22Rv1 (cell line): Measurements from ENCODE around the gene TLCD2.

Experiments used
- ZFX ChIP-seq: fragments of 450-650 bp; IDR thresholded peaks from 2 replicates; pipeline ENCODE4 v1.6.1; 2017; ENCODE audit warnings: antibody characterized with exemption, borderline replicate concordance
- TF ChIP-seq, protein P1 (sequence below): fragments of 450-650 bp; IDR thresholded peaks from 2 replicates; pipeline ENCODE4 v1.5.1; 2017; ENCODE audit warnings: mild to moderate bottlenecking

DNA sequence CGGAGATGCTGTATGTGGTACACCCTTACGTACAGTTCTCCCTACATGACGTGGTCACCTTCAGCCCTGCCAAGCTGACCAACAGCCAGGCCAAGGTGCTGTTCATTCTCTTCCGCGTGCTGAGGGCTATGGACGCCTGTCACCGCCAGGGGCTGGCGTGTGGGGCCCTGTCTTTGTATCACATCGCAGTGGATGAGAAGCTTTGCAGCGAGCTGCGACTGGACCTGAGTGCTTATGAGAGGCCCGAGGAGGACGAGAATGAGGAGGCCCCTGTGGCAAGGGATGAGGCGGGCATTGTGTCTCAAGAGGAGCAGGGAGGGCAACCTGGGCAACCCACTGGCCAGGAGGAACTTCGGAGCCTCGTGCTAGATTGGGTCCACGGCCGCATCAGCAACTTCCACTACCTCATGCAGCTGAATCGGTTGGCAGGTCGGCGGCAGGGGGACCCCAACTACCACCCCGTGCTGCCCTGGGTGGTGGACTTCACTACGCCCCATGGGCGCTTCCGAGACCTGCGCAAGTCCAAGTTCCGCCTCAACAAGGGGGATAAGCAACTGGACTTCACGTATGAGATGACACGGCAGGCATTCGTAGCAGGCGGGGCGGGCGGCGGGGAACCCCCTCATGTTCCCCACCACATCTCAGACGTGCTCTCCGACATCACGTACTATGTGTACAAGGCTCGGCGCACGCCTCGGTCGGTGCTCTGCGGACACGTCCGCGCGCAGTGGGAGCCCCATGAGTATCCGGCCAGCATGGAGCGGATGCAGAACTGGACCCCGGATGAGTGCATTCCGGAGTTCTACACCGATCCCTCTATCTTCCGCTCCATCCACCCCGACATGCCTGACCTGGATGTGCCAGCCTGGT is 15.7 kb upstream of the TLCD2 start:
- TF ChIP-seq, protein P1, sequence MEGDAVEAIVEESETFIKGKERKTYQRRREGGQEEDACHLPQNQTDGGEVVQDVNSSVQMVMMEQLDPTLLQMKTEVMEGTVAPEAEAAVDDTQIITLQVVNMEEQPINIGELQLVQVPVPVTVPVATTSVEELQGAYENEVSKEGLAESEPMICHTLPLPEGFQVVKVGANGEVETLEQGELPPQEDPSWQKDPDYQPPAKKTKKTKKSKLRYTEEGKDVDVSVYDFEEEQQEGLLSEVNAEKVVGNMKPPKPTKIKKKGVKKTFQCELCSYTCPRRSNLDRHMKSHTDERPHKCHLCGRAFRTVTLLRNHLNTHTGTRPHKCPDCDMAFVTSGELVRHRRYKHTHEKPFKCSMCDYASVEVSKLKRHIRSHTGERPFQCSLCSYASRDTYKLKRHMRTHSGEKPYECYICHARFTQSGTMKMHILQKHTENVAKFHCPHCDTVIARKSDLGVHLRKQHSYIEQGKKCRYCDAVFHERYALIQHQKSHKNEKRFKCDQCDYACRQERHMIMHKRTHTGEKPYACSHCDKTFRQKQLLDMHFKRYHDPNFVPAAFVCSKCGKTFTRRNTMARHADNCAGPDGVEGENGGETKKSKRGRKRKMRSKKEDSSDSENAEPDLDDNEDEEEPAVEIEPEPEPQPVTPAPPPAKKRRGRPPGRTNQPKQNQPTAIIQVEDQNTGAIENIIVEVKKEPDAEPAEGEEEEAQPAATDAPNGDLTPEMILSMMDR: no peak
- TF ChIP-seq ZFX: no peak
